Skeletal muscle satellite cell (primary cell): ENCODE measurements around the gene ALDH9A1.
"Not testable (repeated sequence)": the region's sequence is repeated elsewhere in the genome, so short reads cannot be mapped to it uniquely, and the experiment has no call there.

Experiments
- H3K27me3 ChIP-seq: 2 replicates; pipeline ENCODE4 v1.7.0; 2013; ENCODE audit warnings: low read length; ENCODE audit not compliant: control insufficient read depth, insufficient read depth
- H3K36me3 ChIP-seq: 2 replicates; pipeline ENCODE4 v1.7.0; 2013; ENCODE audit warnings: mild to moderate bottlenecking, control low read depth, low read length; ENCODE audit not compliant: insufficient read depth
- H3K4me1 ChIP-seq: 2 replicates; pipeline ENCODE4 v1.7.0; 2013; ENCODE audit warnings: low read length; ENCODE audit not compliant: control insufficient read depth, insufficient read depth
- H3K4me2 ChIP-seq: 2 replicates; pipeline ENCODE4 v1.7.0; 2013; ENCODE audit warnings: mild to moderate bottlenecking, low read length
- H3K4me3 ChIP-seq: 2 replicates; pipeline ENCODE4 v1.7.0; 2013; ENCODE audit warnings: low read length
- H3K9ac ChIP-seq: 2 replicates; pipeline ENCODE4 v1.7.0; 2013; ENCODE audit warnings: mild to moderate bottlenecking, low read depth, low read length, moderate library complexity
- H3K9me3 ChIP-seq: replicated peaks from 2 replicates; pipeline ENCODE4 v1.7.0; 2013; ENCODE audit warnings: mild to moderate bottlenecking, control low read depth, low read length

ALDH9A1 gene

GRCh38 chr1:165662186-165662585, 36.2 kb downstream of the ALDH9A1 start:
- Histone ChIP-seq H3K36me3 (peaks cover 65% of the 10 kb centered on the region), H3K9ac (no peak overlapping the region), H3K27me3 (no peaks in the 10 kb centered on the region), H3K4me2 (no peak overlapping the region), H3K4me3 (no peak overlapping the region), H3K4me1 (peaks cover 8% of the 10 kb centered on the region), H3K9me3 (no peaks in the 10 kb centered on the region)

GRCh38 chr1:165661703-165662102, 36.7 kb downstream of the ALDH9A1 start:
- no peak overlapping the region for H3K4me3 ChIP-seq
- H3K4me2 ChIP-seq = no peak overlapping the region
- peaks cover 62% of the 10 kb centered on the region for H3K36me3 ChIP-seq
- no peaks in the 10 kb centered on the region for H3K9me3 ChIP-seq
- peaks cover 8% of the 10 kb centered on the region for H3K4me1 ChIP-seq
- no peak overlapping the region for H3K9ac ChIP-seq
- no peaks in the 10 kb centered on the region for H3K27me3 ChIP-seq

- Histone ChIP-seq H3K4me1 (no peaks in the 10 kb centered on the region), H3K4me3 (no peak overlapping the region), H3K36me3 (peaks cover 74% of the 10 kb centered on the region), H3K4me2 (no peak overlapping the region), H3K9ac (no peak overlapping the region), H3K9me3 (no peaks in the 10 kb centered on the region), H3K27me3 (no peaks in the 10 kb centered on the region)
These were observed 38.8 kb downstream of the ALDH9A1 start for GRCh38 chr1:165659581-165659895.

- not testable (repeated sequence) for H3K9me3 ChIP-seq, H3K4me2 ChIP-seq, H3K27me3 ChIP-seq, H3K4me1 ChIP-seq, H3K4me3 ChIP-seq, H3K9ac ChIP-seq
- peaks cover 70% of the 10 kb centered on the region for H3K36me3 ChIP-seq
These were observed 39.4 kb downstream of the ALDH9A1 start for GRCh38 chr1:165658766-165659580.

GRCh38 chr1:165650981-165651625, 47.3 kb downstream of the ALDH9A1 start:
- no peaks in the 10 kb centered on the region for H3K27me3 ChIP-seq
- no peaks in the 10 kb centered on the region for H3K9me3 ChIP-seq
- peaks cover 49% of the 10 kb centered on the region for H3K36me3 ChIP-seq
- no peak overlapping the region for H3K9ac ChIP-seq
- no peak overlapping the region for H3K4me2 ChIP-seq
- H3K4me1 ChIP-seq = no peaks in the 10 kb centered on the region
- no peak overlapping the region for H3K4me3 ChIP-seq

- Histone ChIP-seq H3K9ac (no peak overlapping the region), H3K4me2 (no peak overlapping the region), H3K27me3 (no peaks in the 10 kb centered on the region), H3K4me1 (no peaks in the 10 kb centered on the region), H3K9me3 (no peaks in the 10 kb centered on the region), H3K4me3 (no peak overlapping the region), H3K36me3 (peaks cover 40% of the 10 kb centered on the region)
These were observed 49.3 kb downstream of the ALDH9A1 start for GRCh38 chr1:165648919-165649572.

- Histone ChIP-seq H3K9me3 (no peaks in the 10 kb centered on the region), H3K27me3 (no peaks in the 10 kb centered on the region), H3K36me3 (peaks cover 29% of the 10 kb centered on the region), H3K9ac (no peak overlapping the region), H3K4me1 (no peaks in the 10 kb centered on the region), H3K4me3 (no peak overlapping the region), H3K4me2 (no peak overlapping the region)
These were observed 50.4 kb downstream of the ALDH9A1 start for GRCh38 chr1:165647970-165648369.

- Histone ChIP-seq H3K36me3 (peaks cover 26% of the 10 kb centered on the region), H3K27me3 (no peaks in the 10 kb centered on the region), H3K4me1 (no peaks in the 10 kb centered on the region), H3K9ac (no peak overlapping the region), H3K4me2 (no peak overlapping the region), H3K9me3 (no peaks in the 10 kb centered on the region), H3K4me3 (no peak overlapping the region)
These were observed 50.8 kb downstream of the ALDH9A1 start for GRCh38 chr1:165647517-165647916.

- H3K36me3 ChIP-seq = peaks cover 14% of the 10 kb centered on the region
- H3K27me3 ChIP-seq = no peaks in the 10 kb centered on the region
- H3K9me3 ChIP-seq = no peaks in the 10 kb centered on the region
- H3K4me3 ChIP-seq = no peak overlapping the region
- no peak overlapping the region for H3K4me2 ChIP-seq
- no peaks in the 10 kb centered on the region for H3K4me1 ChIP-seq
- H3K9ac ChIP-seq = no peak overlapping the region
These were observed 52.6 kb downstream of the ALDH9A1 start for GRCh38 chr1:165645654-165646366.

- Histone ChIP-seq H3K4me1 (no peaks in the 10 kb centered on the region), H3K4me2 (no peak overlapping the region), H3K4me3 (no peak overlapping the region), H3K9ac (no peak overlapping the region), H3K9me3 (no peaks in the 10 kb centered on the region), H3K36me3 (peaks cover 10% of the 10 kb centered on the region), H3K27me3 (no peaks in the 10 kb centered on the region)
These were observed 54.2 kb downstream of the ALDH9A1 start for GRCh38 chr1:165644064-165644735.
